ENCODE results near the gene PAK3. TPM values are rescaled to one million over a fixed set of nuclear protein-coding genes. Genes with fewer than 3 reads are reported as not detected.

PAK3 gene
- total and polyA plus RNA-seq, 2 experiments from 2014 or later: 5.0 to 5.4 TPM

- ATAC-seq: no peak
- Histone ChIP-seq H3K79me2 (replicated peaks; ENCODE audit: insufficient read depth) (no peaks in the 10 kb centered on the region), H3K27me3 (ENCODE audit: insufficient read depth) (no peaks in the 10 kb centered on the region), H3F3A (replicated peaks; ENCODE audit: low read depth) (no peaks in the 10 kb centered on the region), H4K20me1 (replicated peaks; ENCODE audit: insufficient read depth) (no peaks in the 10 kb centered on the region), H3K4me3 (no peak overlapping the region), H3K27ac (ENCODE audit: low read depth) (no peak overlapping the region), H3K4me2 (no peak overlapping the region), H3K9me2 (ENCODE audit: insufficient read depth) (no peaks in the 10 kb centered on the region), H2AFZ (no peak overlapping the region), H3K4me1 (ENCODE audit: insufficient read depth) (no peaks in the 10 kb centered on the region), H3K36me3 (ENCODE audit: insufficient read depth) (no peaks in the 10 kb centered on the region)
- no peaks in the 10 kb centered on the region for H3K9me3 Mint-ChIP-seq
- no peak overlapping the region for H3K27ac Mint-ChIP-seq
- H3K36me3 Mint-ChIP-seq (ENCODE audit: low read depth): no peaks in the 10 kb centered on the region
- no peaks in the 10 kb centered on the region for H3K27me3 Mint-ChIP-seq (ENCODE audit: insufficient read depth, low read depth, poor library complexity)
- H3K4me3 Mint-ChIP-seq: no peak overlapping the region
- H3K4me1 Mint-ChIP-seq: no peaks in the 10 kb centered on the region
- TF ChIP-seq JUNB (IDR thresholded peaks at IDR 0.05; ENCODE audit: unreplicated experiment): no peak
- no peak for TF ChIP-seq REST (IDR thresholded peaks at IDR 0.05; ENCODE audit: unreplicated experiment)
- no peak for TF ChIP-seq ETS1 (IDR thresholded peaks at IDR 0.05)
- no peak for TF ChIP-seq CREB1 (CRISPR knock-in tag; IDR thresholded peaks at IDR 0.05; ENCODE audit: low read depth)
- TF ChIP-seq EZH2 (IDR thresholded peaks at IDR 0.05; ENCODE audit: low read depth, unreplicated experiment): no peak
- TF ChIP-seq ZNF331 (CRISPR knock-in tag; IDR thresholded peaks at IDR 0.05; ENCODE audit: low read depth): no peak
- no peak for TF ChIP-seq EZH2phosphoT487 (IDR thresholded peaks at IDR 0.05; ENCODE audit: unreplicated experiment)
- TF ChIP-seq POLR2AphosphoS5 (IDR thresholded peaks at IDR 0.05; ENCODE audit: low read depth): no peak
- TF ChIP-seq ZNF462 (CRISPR knock-in tag; IDR thresholded peaks at IDR 0.05): no peak
- TF ChIP-seq CTCF (conservative IDR thresholded peaks at IDR 0.05; ENCODE audit: low read depth in 2 of 2): no peak
- no peak for TF ChIP-seq ZNF114 (CRISPR knock-in tag; IDR thresholded peaks at IDR 0.05)
- TF ChIP-seq NANOG (IDR thresholded peaks at IDR 0.05; ENCODE audit: borderline replicate concordance): no peak
- no peak for TF ChIP-seq STAT1 (IDR thresholded peaks at IDR 0.05; ENCODE audit: unreplicated experiment)
- DNase-seq (ENCODE audit: low spot score): no peak
These were observed 37.4 kb downstream of the PAK3 start for GRCh38 chrX:111133389-111133788.
